Measurements from ENCODE around the gene MRPL23. TPM values are rescaled to one million over a fixed set of nuclear protein-coding genes. Genes with fewer than 3 reads are reported as not detected.

MRPL23 gene
- total and polyA plus RNA-seq, 2 donors (not counting 3 experiments of a cell fraction or from before 2014, with no cell fraction given), result 72.7 to 222 TPM

- Histone ChIP-seq H3K36me3 (ENCODE audit: control insufficient read depth in 2 of 2, extremely low read depth in 1 of 2, insufficient read depth in 2 of 2, low read length in 2 of 2) (no peaks in the 10 kb centered on the region), H3K27me3 (ENCODE audit: control insufficient read depth in 2 of 2, insufficient read depth in 2 of 2, low read length in 2 of 2) (no peaks in the 10 kb centered on the region), H3K4me2 (ENCODE audit: insufficient read depth, low read length) (no peak overlapping the region), H3K79me2 (ENCODE audit: control insufficient read depth, insufficient read depth, low read length) (no peaks in the 10 kb centered on the region), H3K4me1 (ENCODE audit: control insufficient read depth, extremely low read depth, insufficient read depth, low read length) (no peaks in the 10 kb centered on the region), H3K9me3 (replicated peaks; ENCODE audit: control insufficient read depth, insufficient read depth, low read length) (no peaks in the 10 kb centered on the region), H3K9ac (replicated peaks; ENCODE audit: extremely low read depth, insufficient read depth, low read length) (no peak overlapping the region), H4K20me1 (replicated peaks; ENCODE audit: control insufficient read depth, extremely low read depth, insufficient read depth, low read length) (no peaks in the 10 kb centered on the region), H3K9me1 (replicated peaks; ENCODE audit: control insufficient read depth, extremely low read depth, insufficient read depth, low read length) (no peaks in the 10 kb centered on the region), H2AFZ (ENCODE audit: low read depth, low read length) (no peak overlapping the region), H3K4me3 (replicated peaks in 1 of 3; ENCODE audit: insufficient read depth in 1 of 3, low read depth in 1 of 3, low read length in 3 of 3) (no peak overlapping the region), H3K27ac (ENCODE audit: insufficient read depth, low read depth, low read length) (no peak overlapping the region)
- no TSS peak for BruUV-seq (replicated peaks)
- intact Hi-C loops (cut with micrococcal nuclease), result no loop called here
- ChIA-PET POLR2A (no interaction called here), CTCF (interaction anchor here (1.5 to 8.4 kb wide), 2 partner anchors 62 to 291 kb away, joined by 4 to 102 read pairs; no protein-coding TSS in a partner anchor)
- TF ChIP-seq EZH2 (IDR thresholded peaks at IDR 0.05; ENCODE audit: borderline replicate concordance, low read depth, low read length, severe bottlenecking) (no peak), POLR2A (IDR thresholded peaks at IDR 0.05; ENCODE audit: low read depth, low read length) (no peak), POLR2AphosphoS5 (IDR thresholded peaks at IDR 0.05; ENCODE audit: insufficient read depth, low read depth, low read length) (no peak), GATA2 (IDR thresholded peaks at IDR 0.05; ENCODE audit: insufficient read depth, insufficient read length, low read depth, low read length) (no peak), CTCF (IDR thresholded peaks at IDR 0.05; ENCODE audit: extremely low read depth in 1 of 2, insufficient read depth in 1 of 2, low read depth in 1 of 2, low read length in 2 of 2) (no peak), JUN (IDR thresholded peaks at IDR 0.05; ENCODE audit: borderline replicate concordance, insufficient read depth, insufficient read length, low read depth) (no peak), FOS (IDR thresholded peaks at IDR 0.05; ENCODE audit: borderline replicate concordance, insufficient read depth, low read length) (no peak), MYC (IDR thresholded peaks at IDR 0.05; ENCODE audit: low read depth, low read length) (no peak)
- TF ChIP-seq, protein P1, sequence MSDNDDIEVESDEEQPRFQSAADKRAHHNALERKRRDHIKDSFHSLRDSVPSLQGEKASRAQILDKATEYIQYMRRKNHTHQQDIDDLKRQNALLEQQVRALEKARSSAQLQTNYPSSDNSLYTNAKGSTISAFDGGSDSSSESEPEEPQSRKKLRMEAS (IDR thresholded peaks at IDR 0.05; ENCODE audit: insufficient read depth, insufficient read length), result no peak
- DNase-seq (ENCODE audit: low read depth, low spot score) (peak; percentile 24), FAIRE-seq (no peak)
- dilution Hi-C loops (cut with MboI; ENCODE audit: extremely low pct_ligation_motif_present, low sequenced_read_pairs), result no loop called here
Measured at GRCh38 chr11:1943977-1944376, 3.2 kb upstream of the MRPL23 start.
